CD4-positive, alpha-beta T cell (primary cell): Measurements from ENCODE around the gene BAK1. TPM values are rescaled to one million over a fixed set of nuclear protein-coding genes. Genes with fewer than 3 reads are reported as not detected.
"Not testable (repeated sequence)": the region's sequence is repeated elsewhere in the genome, so short reads cannot be mapped to it uniquely, and the experiment has no call there.

ENCODE experiments used
- ATAC-seq: fragments of 200-7000 bp; cut with Tn5 transposase; one replicate; pipeline ENCODE4 v1.10.0; 2022; ENCODE audit warnings: mild to moderate bottlenecking; ENCODE audit not compliant: poor library complexity
- CTCF ChIA-PET: fragments of 350-600 bp; sonication (Branson Sonifier 250); formaldehyde crosslinking; loops from one replicate; lab custom pipeline; 2021; ENCODE audit warnings: antibody characterized with exemption, inconsistent platforms; lab: Charles Lee
- POLR2A ChIA-PET: fragments of 350-600 bp; sonication (Branson Sonifier 250); formaldehyde crosslinking; loops from one replicate; lab custom pipeline; 2021; ENCODE audit warnings: antibody characterized with exemption, inconsistent platforms; lab: Charles Lee
- DNase-seq, 14 experiments: peaks; one replicate each; pipeline ENCODE4 v3.0.0-alpha.2; 2013 to 2020; ENCODE audit warnings: mixed read lengths in 2 of 14
- H3K27ac ChIP-seq, 2 donors: one replicate each; pipeline versions ENCODE4 v1.5.1 to v1.7.0; 2013; ENCODE audit warnings: low read length in 2 of 2, low read depth in 1 of 2, mild to moderate bottlenecking in 1 of 2
- H3K27me3 ChIP-seq, 2 experiments: 1 replicate in 1 of 2; 2 replicates in 1 of 2; pipeline versions ENCODE4 v1.6.1 to v1.7.0; 2013; ENCODE audit warnings: low read length in 2 of 2, control low read depth in 1 of 2, mild to moderate bottlenecking in 1 of 2, moderate library complexity in 1 of 2; ENCODE audit not compliant: insufficient read depth in 2 of 2, control insufficient read depth in 1 of 2
- H3K36me3 ChIP-seq: one replicate; pipeline ENCODE4 v1.6.1; 2013; ENCODE audit warnings: low read length, control low read depth; ENCODE audit not compliant: insufficient read depth
- H3K4me1 ChIP-seq: one replicate; pipeline ENCODE4 v1.6.1; 2013; ENCODE audit warnings: low read length, control low read depth; ENCODE audit not compliant: insufficient read depth
- H3K4me3 ChIP-seq: one replicate; pipeline ENCODE4 v1.5.1; 2013; ENCODE audit warnings: mild to moderate bottlenecking, low read length, moderate library complexity
- H3K9me3 ChIP-seq, 2 experiments: 1 replicate in 1 of 2; 2 replicates in 1 of 2; pipeline versions ENCODE4 v1.6.1 to v1.7.0; 2013; ENCODE audit warnings: low read length in 2 of 2, mild to moderate bottlenecking in 2 of 2, control low read depth in 1 of 2, moderate library complexity in 1 of 2; ENCODE audit not compliant: control insufficient read depth in 1 of 2, insufficient read depth in 1 of 2
- H3K27ac Mint-ChIP-seq: one replicate; pipeline ENCODE4 v1.8.0; 2020; ENCODE audit warnings: mixed read lengths
- H3K27me3 Mint-ChIP-seq: one replicate; pipeline ENCODE4 v1.8.0; 2021; ENCODE audit warnings: mixed read lengths
- H3K36me3 Mint-ChIP-seq: one replicate; pipeline ENCODE4 v1.8.0; 2021; ENCODE audit warnings: low read depth, mixed read lengths
- H3K4me1 Mint-ChIP-seq: one replicate; pipeline ENCODE4 v1.8.0; 2021; ENCODE audit warnings: low read depth, mixed read lengths
- H3K4me3 Mint-ChIP-seq: one replicate; pipeline ENCODE4 v1.8.0; 2020; ENCODE audit warnings: mild to moderate bottlenecking, mixed read lengths
- H3K9me3 Mint-ChIP-seq: one replicate; pipeline ENCODE4 v1.8.0; 2020; ENCODE audit warnings: mixed read lengths
- intact Hi-C, 2 experiments: fragments of 100-400 bp; cut with DNase I in 1 of 2; cut with micrococcal nuclease in 1 of 2; formaldehyde crosslinking; loops; one replicate each; pipeline versions ENCODE4 v1.15.1 to v1.9.0; 2023 to 2025; cut with DNase I, micrococcal nuclease
- total RNA-seq, 174 experiments: library from RNA in 2 of 174; stranded (reverse) in 2 of 174; gene quantifications; one replicate each; pipeline ENCODE4 v1.2.3 and lab custom pipeline; 2021 to 2026
- TF ChIP-seq, protein P1 (sequence below): fragments of 200-600 bp; IDR thresholded peaks from one replicate; pipeline ENCODE4 v1.8.0; 2022; ENCODE audit warnings: antibody characterized with exemption, mild to moderate bottlenecking

BAK1 gene
- total RNA-seq, 2 experiments from 2014 or later: 38.3 to 40.8 TPM

GRCh38 chr6:33547499-33547898 is 32.6 kb downstream of the BAK1 start:
- peak overlapping the region; percentile 30 for H3K27ac Mint-ChIP-seq
- H3K9me3 ChIP-seq: no peaks in the 10 kb centered on the region
- no peak overlapping the region for H3K27ac ChIP-seq
- no peak for ATAC-seq
- ChIA-PET POLR2A (interaction anchor here (1.2 to 2.1 kb wide), 5 partner anchors 14 to 93 kb away, joined by 3 to 18 read pairs (median 7); partner anchors contain the start of gene ZBTB9), CTCF (no interaction called here)
- H3K4me1 ChIP-seq: peaks cover 16% of the 10 kb centered on the region
- H3K9me3 Mint-ChIP-seq: no peaks in the 10 kb centered on the region
- no peak for DNase-seq
- peaks cover 22% of the 10 kb centered on the region for H3K4me1 Mint-ChIP-seq
- no peaks in the 10 kb centered on the region for H3K36me3 Mint-ChIP-seq
- no peak overlapping the region for H3K4me3 Mint-ChIP-seq
- no peaks in the 10 kb centered on the region for H3K27me3 Mint-ChIP-seq
- H3K27me3 ChIP-seq: no peaks in the 10 kb centered on the region
- TF ChIP-seq, protein P1, sequence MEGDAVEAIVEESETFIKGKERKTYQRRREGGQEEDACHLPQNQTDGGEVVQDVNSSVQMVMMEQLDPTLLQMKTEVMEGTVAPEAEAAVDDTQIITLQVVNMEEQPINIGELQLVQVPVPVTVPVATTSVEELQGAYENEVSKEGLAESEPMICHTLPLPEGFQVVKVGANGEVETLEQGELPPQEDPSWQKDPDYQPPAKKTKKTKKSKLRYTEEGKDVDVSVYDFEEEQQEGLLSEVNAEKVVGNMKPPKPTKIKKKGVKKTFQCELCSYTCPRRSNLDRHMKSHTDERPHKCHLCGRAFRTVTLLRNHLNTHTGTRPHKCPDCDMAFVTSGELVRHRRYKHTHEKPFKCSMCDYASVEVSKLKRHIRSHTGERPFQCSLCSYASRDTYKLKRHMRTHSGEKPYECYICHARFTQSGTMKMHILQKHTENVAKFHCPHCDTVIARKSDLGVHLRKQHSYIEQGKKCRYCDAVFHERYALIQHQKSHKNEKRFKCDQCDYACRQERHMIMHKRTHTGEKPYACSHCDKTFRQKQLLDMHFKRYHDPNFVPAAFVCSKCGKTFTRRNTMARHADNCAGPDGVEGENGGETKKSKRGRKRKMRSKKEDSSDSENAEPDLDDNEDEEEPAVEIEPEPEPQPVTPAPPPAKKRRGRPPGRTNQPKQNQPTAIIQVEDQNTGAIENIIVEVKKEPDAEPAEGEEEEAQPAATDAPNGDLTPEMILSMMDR: no peak
- H3K4me3 ChIP-seq: no peak overlapping the region
- H3K36me3 ChIP-seq: no peaks in the 10 kb centered on the region
- intact Hi-C loops: no loop called here

DNA sequence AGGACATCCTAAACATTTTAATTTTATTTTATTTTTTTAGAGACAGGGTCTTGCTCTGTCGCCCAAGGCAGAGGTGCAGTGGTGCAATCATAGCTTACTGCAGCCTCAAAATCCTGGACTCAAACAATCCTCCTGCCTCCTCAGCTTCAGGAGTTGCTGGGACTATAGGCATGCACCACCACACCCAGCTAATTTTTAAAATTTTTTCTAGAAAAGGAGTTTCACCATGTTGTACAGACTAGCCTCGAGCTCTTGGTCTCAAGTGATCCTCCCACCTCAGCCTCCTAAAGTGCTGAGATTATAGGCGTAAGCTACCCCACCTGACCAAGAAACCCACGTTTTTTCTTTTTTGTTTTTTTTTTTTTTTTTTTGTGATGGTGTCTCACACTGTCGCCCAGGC is 33.3 kb downstream of the BAK1 start:
- peaks cover 22% of the 10 kb centered on the region for H3K4me1 Mint-ChIP-seq
- H3K27me3 ChIP-seq: no peaks in the 10 kb centered on the region
- no peaks in the 10 kb centered on the region for H3K9me3 ChIP-seq
- no peaks in the 10 kb centered on the region for H3K36me3 ChIP-seq
- no peaks in the 10 kb centered on the region for H3K27me3 Mint-ChIP-seq
- H3K9me3 Mint-ChIP-seq: no peaks in the 10 kb centered on the region
- H3K27ac ChIP-seq: no peak overlapping the region
- intact Hi-C loops: no loop called here
- ChIA-PET POLR2A (interaction anchor here (1.2 kb wide), 1 partner anchor 75 kb away, joined by 3 read pairs; no protein-coding TSS in a partner anchor), CTCF (no interaction called here)
- H3K4me3 Mint-ChIP-seq: no peak overlapping the region
- DNase-seq (no peak), ATAC-seq (no peak)
- H3K27ac Mint-ChIP-seq: no peak overlapping the region
- peaks cover 16% of the 10 kb centered on the region for H3K4me1 ChIP-seq
- no peaks in the 10 kb centered on the region for H3K36me3 Mint-ChIP-seq
- TF ChIP-seq, protein P1: no peak
- H3K4me3 ChIP-seq: no peak overlapping the region

DNA sequence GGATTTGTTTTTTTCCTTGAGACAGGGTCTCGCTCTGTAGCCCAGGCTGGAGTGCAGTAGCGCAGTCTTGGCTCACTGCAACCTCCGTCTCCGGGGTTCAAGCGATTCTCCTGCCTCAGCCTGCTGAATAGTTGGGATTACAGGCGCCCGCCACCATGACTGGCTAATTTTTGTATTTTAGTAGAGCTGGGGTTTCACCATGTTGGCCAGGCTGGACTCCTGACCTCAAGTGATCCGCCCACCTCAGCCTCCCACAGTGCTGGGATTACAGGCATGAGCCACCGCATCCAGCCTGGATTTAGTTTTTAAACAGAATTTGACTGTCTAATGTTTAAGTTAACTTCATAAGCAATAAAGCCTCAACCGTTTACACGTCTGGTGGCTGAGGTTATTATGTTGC is 34.8 kb downstream of the BAK1 start:
- H3K27ac ChIP-seq, H3K4me3 Mint-ChIP-seq, H3K36me3 ChIP-seq, H3K4me3 ChIP-seq, H3K36me3 Mint-ChIP-seq, DNase-seq, ATAC-seq, POLR2A ChIA-PET, H3K9me3 Mint-ChIP-seq, H3K27me3 ChIP-seq, H3K27me3 Mint-ChIP-seq, H3K27ac Mint-ChIP-seq, H3K9me3 ChIP-seq, intact Hi-C loops: not testable (repeated sequence)
- CTCF ChIA-PET: interaction anchor here (1.6 kb wide), 1 partner anchor 155 kb away, joined by 4 read pairs; no protein-coding TSS in a partner anchor
- peaks cover 16% of the 10 kb centered on the region for H3K4me1 ChIP-seq
- H3K4me1 Mint-ChIP-seq: peaks cover 22% of the 10 kb centered on the region

GRCh38 chr6:33543116-33543515 is 37.0 kb downstream of the BAK1 start:
- ATAC-seq: no peak
- Histone ChIP-seq H3K36me3 (no peaks in the 10 kb centered on the region), H3K27ac (no peak overlapping the region), H3K27me3 (no peaks in the 10 kb centered on the region), H3K4me1 (peaks cover 12% of the 10 kb centered on the region), H3K4me3 (no peak overlapping the region), H3K9me3 (no peaks in the 10 kb centered on the region)
- Mint-ChIP-seq H3K4me1 (peaks cover 11% of the 10 kb centered on the region), H3K4me3 (no peak overlapping the region), H3K9me3 (no peaks in the 10 kb centered on the region), H3K27me3 (no peaks in the 10 kb centered on the region), H3K36me3 (no peaks in the 10 kb centered on the region), H3K27ac (no peak overlapping the region)
- DNase-seq: no peak
- ChIA-PET POLR2A (no interaction called here), CTCF (no interaction called here)
- intact Hi-C loops: no loop called here
- TF ChIP-seq, protein P1: no peak
